ENCODE data around the gene MSX2. TPM values are rescaled to one million over a fixed set of nuclear protein-coding genes. Genes with fewer than 3 reads are reported as not detected.

MSX2 gene
- total RNA-seq, 1 experiment from 2014 or later = 4.9 TPM

DNA sequence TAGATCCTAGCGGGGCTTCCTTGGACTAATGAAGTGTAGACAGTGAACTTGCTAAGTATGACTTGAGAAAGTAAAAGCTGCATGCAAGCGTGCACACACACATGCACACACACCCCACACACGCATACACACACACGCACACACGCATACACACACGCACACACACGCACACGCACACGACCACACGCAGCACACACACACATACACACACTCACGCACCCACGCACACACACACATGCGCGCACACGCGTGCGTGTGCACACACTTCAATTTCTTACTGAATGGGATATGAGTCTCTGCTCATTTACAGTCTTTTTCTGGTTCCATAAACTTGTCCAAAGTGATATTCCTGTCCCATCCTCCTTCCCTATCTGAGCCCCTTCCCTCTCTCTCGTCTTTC is 41.2 kb downstream of the MSX2 start:
- no peaks in the 10 kb centered on the region for H4K20me1 ChIP-seq (ENCODE audit: low read length)
- POLR2A ChIA-PET (ENCODE audit: unreplicated experiment) = no interaction called here
- DNase-seq (no peak), ATAC-seq (no peak)
- no peaks in the 10 kb centered on the region for H3K79me2 ChIP-seq (ENCODE audit: low read length)
- H3K9me2 ChIP-seq (replicated peaks; ENCODE audit: low read length) = no peaks in the 10 kb centered on the region
- no peaks in the 10 kb centered on the region for H3K4me1 ChIP-seq (ENCODE audit: insufficient read depth, low read length)
- no peaks in the 10 kb centered on the region for H3K9me3 ChIP-seq (ENCODE audit: low read length)
- peaks cover 12% of the 10 kb centered on the region for H3K27me3 ChIP-seq (ENCODE audit: low read length)
- no peaks in the 10 kb centered on the region for H3F3A ChIP-seq (ENCODE audit: low read length, unreplicated experiment)
- no TSS peak for BruUV-seq (replicated peaks)
- no peak for TF ChIP-seq EZH2phosphoT487 (IDR thresholded peaks at IDR 0.05; ENCODE audit: borderline replicate concordance, low read length)
- TF ChIP-seq EZH2 (IDR thresholded peaks at IDR 0.05; ENCODE audit: low read length, unreplicated experiment) = no peak
- TF ChIP-seq, protein P1, sequence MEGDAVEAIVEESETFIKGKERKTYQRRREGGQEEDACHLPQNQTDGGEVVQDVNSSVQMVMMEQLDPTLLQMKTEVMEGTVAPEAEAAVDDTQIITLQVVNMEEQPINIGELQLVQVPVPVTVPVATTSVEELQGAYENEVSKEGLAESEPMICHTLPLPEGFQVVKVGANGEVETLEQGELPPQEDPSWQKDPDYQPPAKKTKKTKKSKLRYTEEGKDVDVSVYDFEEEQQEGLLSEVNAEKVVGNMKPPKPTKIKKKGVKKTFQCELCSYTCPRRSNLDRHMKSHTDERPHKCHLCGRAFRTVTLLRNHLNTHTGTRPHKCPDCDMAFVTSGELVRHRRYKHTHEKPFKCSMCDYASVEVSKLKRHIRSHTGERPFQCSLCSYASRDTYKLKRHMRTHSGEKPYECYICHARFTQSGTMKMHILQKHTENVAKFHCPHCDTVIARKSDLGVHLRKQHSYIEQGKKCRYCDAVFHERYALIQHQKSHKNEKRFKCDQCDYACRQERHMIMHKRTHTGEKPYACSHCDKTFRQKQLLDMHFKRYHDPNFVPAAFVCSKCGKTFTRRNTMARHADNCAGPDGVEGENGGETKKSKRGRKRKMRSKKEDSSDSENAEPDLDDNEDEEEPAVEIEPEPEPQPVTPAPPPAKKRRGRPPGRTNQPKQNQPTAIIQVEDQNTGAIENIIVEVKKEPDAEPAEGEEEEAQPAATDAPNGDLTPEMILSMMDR (conservative IDR thresholded peaks at IDR 0.05; ENCODE audit: low read depth, low read length) = no peak
- no peak overlapping the region for H3K4me3 ChIP-seq (ENCODE audit: low read length)
- H2AFZ ChIP-seq (ENCODE audit: low read length) = no peak overlapping the region
- CTCF ChIA-PET = no interaction called here
- intact Hi-C loops (cut with micrococcal nuclease) = no loop called here
- no peak overlapping the region for H3K9ac ChIP-seq (ENCODE audit: low read length)
- H3K36me3 ChIP-seq (ENCODE audit: low read depth, low read length) = no peaks in the 10 kb centered on the region
- no peak overlapping the region for H3K4me2 ChIP-seq (ENCODE audit: low read length)
- H3K27ac ChIP-seq (ENCODE audit: low read length) = no peak overlapping the region

DNA sequence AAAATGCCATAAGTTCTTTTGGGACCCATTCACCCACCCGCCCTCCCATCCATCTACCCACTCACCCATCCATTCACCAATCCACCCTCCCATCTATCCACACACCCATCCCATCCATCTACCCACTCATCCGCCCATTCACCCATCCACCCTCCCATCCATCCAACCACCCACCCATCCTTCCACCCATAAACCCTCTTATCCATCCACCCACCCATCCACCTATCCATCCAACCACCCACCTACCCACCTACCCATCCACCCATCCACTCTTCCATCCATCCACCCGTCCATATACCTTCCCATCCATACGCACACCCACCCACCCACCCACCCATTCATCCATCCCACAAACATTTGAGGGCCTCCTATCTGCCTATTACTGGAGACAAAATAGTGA is 43.3 kb downstream of the MSX2 start:
- DNase-seq (no peak), ATAC-seq (no peak)
- intact Hi-C loops (cut with micrococcal nuclease) = no loop called here
- Histone ChIP-seq H3K27ac (ENCODE audit: low read length) (no peak overlapping the region), H3K9ac (ENCODE audit: low read length) (no peak overlapping the region), H3K36me3 (ENCODE audit: low read depth, low read length) (no peaks in the 10 kb centered on the region), H3K9me3 (ENCODE audit: low read length) (no peaks in the 10 kb centered on the region), H3F3A (ENCODE audit: low read length, unreplicated experiment) (no peaks in the 10 kb centered on the region), H4K20me1 (ENCODE audit: low read length) (no peaks in the 10 kb centered on the region), H3K9me2 (replicated peaks; ENCODE audit: low read length) (no peaks in the 10 kb centered on the region), H3K4me2 (ENCODE audit: low read length) (no peak overlapping the region), H3K79me2 (ENCODE audit: low read length) (no peaks in the 10 kb centered on the region), H3K4me1 (ENCODE audit: insufficient read depth, low read length) (no peaks in the 10 kb centered on the region), H3K4me3 (ENCODE audit: low read length) (no peak overlapping the region), H2AFZ (ENCODE audit: low read length) (no peak overlapping the region), H3K27me3 (ENCODE audit: low read length) (peaks cover 7% of the 10 kb centered on the region; the same call in 1 of the 2 replicates)
- ChIA-PET POLR2A (ENCODE audit: unreplicated experiment) (no interaction called here), CTCF (no interaction called here)
- no TSS peak for BruUV-seq (replicated peaks)
- TF ChIP-seq EZH2phosphoT487 (IDR thresholded peaks at IDR 0.05; ENCODE audit: borderline replicate concordance, low read length) (no peak), EZH2 (IDR thresholded peaks at IDR 0.05; ENCODE audit: low read length, unreplicated experiment) (no peak)
- TF ChIP-seq, protein P1 (conservative IDR thresholded peaks at IDR 0.05; ENCODE audit: low read depth, low read length) = no peak

DNA sequence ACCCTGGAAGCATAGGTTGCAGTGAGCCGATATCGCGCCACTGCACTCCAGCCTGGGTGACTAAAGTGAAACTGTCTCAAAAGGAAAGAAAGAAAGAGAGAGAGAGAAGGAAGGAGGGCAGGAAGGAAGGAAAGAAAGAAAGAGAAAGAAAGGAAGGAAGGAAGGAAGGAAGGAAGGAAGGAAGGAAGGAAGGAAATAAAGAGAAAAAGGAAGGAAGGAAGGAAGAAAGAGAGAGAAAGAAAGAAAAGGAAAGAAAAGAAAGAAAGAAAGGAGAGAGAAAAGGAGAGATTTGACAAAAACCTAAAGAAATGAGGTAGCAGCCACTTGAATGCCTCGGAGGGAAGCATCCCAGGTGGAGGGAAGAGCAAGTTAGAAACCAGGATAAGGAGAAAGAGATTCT is 44.6 kb downstream of the MSX2 start:
- H3K4me1 ChIP-seq (ENCODE audit: insufficient read depth, low read length) = no peaks in the 10 kb centered on the region
- no peaks in the 10 kb centered on the region for H3K9me3 ChIP-seq (ENCODE audit: low read length)
- CTCF ChIA-PET = no interaction called here
- no peaks in the 10 kb centered on the region for H3F3A ChIP-seq (ENCODE audit: low read length, unreplicated experiment)
- no peak overlapping the region for H3K4me3 ChIP-seq (ENCODE audit: low read length)
- no peak for TF ChIP-seq EZH2 (IDR thresholded peaks at IDR 0.05; ENCODE audit: low read length, unreplicated experiment)
- TF ChIP-seq, protein P1 (conservative IDR thresholded peaks at IDR 0.05; ENCODE audit: low read depth, low read length) = no peak
- no peak for TF ChIP-seq EZH2phosphoT487 (IDR thresholded peaks at IDR 0.05; ENCODE audit: borderline replicate concordance, low read length)
- POLR2A ChIA-PET (ENCODE audit: unreplicated experiment) = no interaction called here
- no peak overlapping the region for H3K27ac ChIP-seq (ENCODE audit: low read length)
- ATAC-seq = no peak
- no peaks in the 10 kb centered on the region for H4K20me1 ChIP-seq (ENCODE audit: low read length)
- BruUV-seq (replicated peaks) = no TSS peak
- no peaks in the 10 kb centered on the region for H3K9me2 ChIP-seq (replicated peaks; ENCODE audit: low read length)
- H3K4me2 ChIP-seq (ENCODE audit: low read length) = no peak overlapping the region
- H3K79me2 ChIP-seq (ENCODE audit: low read length) = no peaks in the 10 kb centered on the region
- H2AFZ ChIP-seq (ENCODE audit: low read length) = no peak overlapping the region
- H3K36me3 ChIP-seq (ENCODE audit: low read depth, low read length) = no peaks in the 10 kb centered on the region
- intact Hi-C loops (cut with micrococcal nuclease) = no loop called here
- no peak for DNase-seq
- peaks cover 6% of the 10 kb centered on the region; the same call in 1 of the 2 replicates for H3K27me3 ChIP-seq (ENCODE audit: low read length)
- H3K9ac ChIP-seq (ENCODE audit: low read length) = no peak overlapping the region
